ENCODE data around the gene UBAC2. TPM values are rescaled to one million over a fixed set of nuclear protein-coding genes. Genes with fewer than 3 reads are reported as not detected.

Gene UBAC2
- total and polyA plus RNA-seq, 2 of the 4 experiments (the other 2 are of a cell fraction): 20.8 to 36.3 TPM

- POLR2A ChIA-PET (ENCODE audit: unreplicated experiment): no interaction called here
- Histone ChIP-seq H3K14ac (replicated peaks; ENCODE audit: low read depth, low read length) (no peak overlapping the region), H3K9ac (ENCODE audit: low read depth, low read length) (no peak overlapping the region), H2AK5ac (ENCODE audit: low read depth, low read length) (no peak overlapping the region), H3K4ac (ENCODE audit: low read depth, low read length) (no peak overlapping the region), H2BK15ac (ENCODE audit: low read depth, low read length) (no peak overlapping the region), H3K4me2 (ENCODE audit: low read depth, low read length) (no peak overlapping the region), H2AFZ (replicated peaks; ENCODE audit: low read length, poor library complexity) (no peak overlapping the region), H3K18ac (ENCODE audit: low read depth, low read length) (no peak overlapping the region), H3K27ac (ENCODE audit: insufficient read depth, low read length) (no peak overlapping the region), H4K5ac (ENCODE audit: low read depth, low read length) (no peak overlapping the region), H3K4me1 (ENCODE audit: control insufficient read depth, insufficient read depth, low read length) (no peaks in the 10 kb centered on the region), H3K79me1 (ENCODE audit: low read depth in 1 of 2, low read length in 2 of 2) (no peaks in the 10 kb centered on the region; a peak in 1 of 4 replicates), H3K56ac (ENCODE audit: extremely low read depth, insufficient read depth, low read length) (no peak overlapping the region), H2BK120ac (ENCODE audit: low read depth, low read length) (no peak overlapping the region), H3K4me3 (ENCODE audit: insufficient read depth, low read depth, low read length) (no peak overlapping the region), H4K91ac (ENCODE audit: insufficient read depth, low read depth, low read length) (no peak overlapping the region), H2BK20ac (ENCODE audit: low read depth, low read length) (no peak overlapping the region), H3K9me3 (ENCODE audit: control insufficient read depth, insufficient read depth, low read length) (no peaks in the 10 kb centered on the region), H2AK9ac (replicated peaks; ENCODE audit: low read depth, low read length, poor library complexity) (no peak overlapping the region), H3K27me3 (ENCODE audit: control insufficient read depth, insufficient read depth, low read length) (no peaks in the 10 kb centered on the region), H3K36me3 (ENCODE audit: control insufficient read depth, insufficient read depth, low read length) (peaks cover 7% of the 10 kb centered on the region), H2BK5ac (ENCODE audit: low read depth, low read length, poor library complexity, severe bottlenecking) (no peak overlapping the region), H3K9me1 (ENCODE audit: insufficient read depth, low read length) (peaks cover 6% of the 10 kb centered on the region; the same call in 1 of the 2 replicates), H4K8ac (ENCODE audit: low read depth in 2 of 2, low read length in 2 of 2) (no peak overlapping the region), H4K20me1 (ENCODE audit: insufficient read depth, low read length) (peaks cover 4% of the 10 kb centered on the region; the same call in 1 of the 2 replicates), H3K23ac (ENCODE audit: low read depth, low read length) (no peak overlapping the region)
- DNase-seq (no peak), ATAC-seq (ENCODE audit: low read depth) (no peak)
- CTCF ChIA-PET: no interaction called here
- WGBS, 2 experiments (ENCODE audit: extremely low coverage in 2 of 2, insufficient read length in 1 of 2): 93% methylated on average over 9 of the region's 13 CpGs; no CpG with 5 or more reads in 1 of the 2 experiments
- intact Hi-C loops (cut with micrococcal nuclease) (no loop called here), dilution Hi-C loops (cut with HindIII; ENCODE audit: low sequenced_read_pairs, unreplicated experiment) (no loop called here), in situ Hi-C loops (cut with MboI; ENCODE audit: low sequenced_read_pairs) (no loop called here)
- no TSS peak for BruUV-seq (replicated peaks)
- TF ChIP-seq RAD21 (IDR thresholded peaks at IDR 0.05; ENCODE audit: low read length) (no peak), CEBPB (IDR thresholded peaks at IDR 0.05; ENCODE audit: low read depth, low read length) (no peak), NFE2L2 (IDR thresholded peaks at IDR 0.05; ENCODE audit: low read depth, low read length) (no peak), SMC3 (IDR thresholded peaks at IDR 0.05; ENCODE audit: low read depth, low read length) (no peak), MXI1 (IDR thresholded peaks at IDR 0.05; ENCODE audit: borderline replicate concordance, low read depth, low read length) (no peak), MAZ (IDR thresholded peaks at IDR 0.05; ENCODE audit: borderline replicate concordance, low read depth, low read length) (no peak), POLR2A (IDR thresholded peaks at IDR 0.05; ENCODE audit: low read depth, low read length) (no peak), CHD1 (IDR thresholded peaks at IDR 0.05; ENCODE audit: low read depth, low read length) (no peak), RFX5 (IDR thresholded peaks at IDR 0.05; ENCODE audit: low read depth, low read length) (no peak), FOS (IDR thresholded peaks at IDR 0.05; ENCODE audit: low read depth, low read length) (no peak), MAFK (IDR thresholded peaks at IDR 0.05; ENCODE audit: low read depth, low read length) (no peak), BHLHE40 (IDR thresholded peaks at IDR 0.05; ENCODE audit: low read depth, low read length) (no peak), USF2 (IDR thresholded peaks at IDR 0.05; ENCODE audit: low read depth, low read length) (no peak), RCOR1 (IDR thresholded peaks at IDR 0.05; ENCODE audit: insufficient replicate concordance, low read length) (no peak)
- TF ChIP-seq, protein P1, sequence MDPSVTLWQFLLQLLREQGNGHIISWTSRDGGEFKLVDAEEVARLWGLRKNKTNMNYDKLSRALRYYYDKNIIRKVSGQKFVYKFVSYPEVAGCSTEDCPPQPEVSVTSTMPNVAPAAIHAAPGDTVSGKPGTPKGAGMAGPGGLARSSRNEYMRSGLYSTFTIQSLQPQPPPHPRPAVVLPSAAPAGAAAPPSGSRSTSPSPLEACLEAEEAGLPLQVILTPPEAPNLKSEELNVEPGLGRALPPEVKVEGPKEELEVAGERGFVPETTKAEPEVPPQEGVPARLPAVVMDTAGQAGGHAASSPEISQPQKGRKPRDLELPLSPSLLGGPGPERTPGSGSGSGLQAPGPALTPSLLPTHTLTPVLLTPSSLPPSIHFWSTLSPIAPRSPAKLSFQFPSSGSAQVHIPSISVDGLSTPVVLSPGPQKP (IDR thresholded peaks at IDR 0.05; ENCODE audit: borderline replicate concordance, low read depth, low read length): no peak
- TF ChIP-seq, protein P2, sequence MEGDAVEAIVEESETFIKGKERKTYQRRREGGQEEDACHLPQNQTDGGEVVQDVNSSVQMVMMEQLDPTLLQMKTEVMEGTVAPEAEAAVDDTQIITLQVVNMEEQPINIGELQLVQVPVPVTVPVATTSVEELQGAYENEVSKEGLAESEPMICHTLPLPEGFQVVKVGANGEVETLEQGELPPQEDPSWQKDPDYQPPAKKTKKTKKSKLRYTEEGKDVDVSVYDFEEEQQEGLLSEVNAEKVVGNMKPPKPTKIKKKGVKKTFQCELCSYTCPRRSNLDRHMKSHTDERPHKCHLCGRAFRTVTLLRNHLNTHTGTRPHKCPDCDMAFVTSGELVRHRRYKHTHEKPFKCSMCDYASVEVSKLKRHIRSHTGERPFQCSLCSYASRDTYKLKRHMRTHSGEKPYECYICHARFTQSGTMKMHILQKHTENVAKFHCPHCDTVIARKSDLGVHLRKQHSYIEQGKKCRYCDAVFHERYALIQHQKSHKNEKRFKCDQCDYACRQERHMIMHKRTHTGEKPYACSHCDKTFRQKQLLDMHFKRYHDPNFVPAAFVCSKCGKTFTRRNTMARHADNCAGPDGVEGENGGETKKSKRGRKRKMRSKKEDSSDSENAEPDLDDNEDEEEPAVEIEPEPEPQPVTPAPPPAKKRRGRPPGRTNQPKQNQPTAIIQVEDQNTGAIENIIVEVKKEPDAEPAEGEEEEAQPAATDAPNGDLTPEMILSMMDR (conservative IDR thresholded peaks at IDR 0.05; ENCODE audit: low read depth, low read length): no peak
Observed at GRCh38 chr13:99384468-99384867, 183.8 kb downstream of the UBAC2 start.

All from IMR-90 (cell line).